ENCODE results near the gene RAB7B. TPM values are rescaled to one million over a fixed set of nuclear protein-coding genes. Genes with fewer than 3 reads are reported as not detected.

The RAB7B gene
- total RNA-seq, 2 experiments from 2014 or later = not detected

DNA sequence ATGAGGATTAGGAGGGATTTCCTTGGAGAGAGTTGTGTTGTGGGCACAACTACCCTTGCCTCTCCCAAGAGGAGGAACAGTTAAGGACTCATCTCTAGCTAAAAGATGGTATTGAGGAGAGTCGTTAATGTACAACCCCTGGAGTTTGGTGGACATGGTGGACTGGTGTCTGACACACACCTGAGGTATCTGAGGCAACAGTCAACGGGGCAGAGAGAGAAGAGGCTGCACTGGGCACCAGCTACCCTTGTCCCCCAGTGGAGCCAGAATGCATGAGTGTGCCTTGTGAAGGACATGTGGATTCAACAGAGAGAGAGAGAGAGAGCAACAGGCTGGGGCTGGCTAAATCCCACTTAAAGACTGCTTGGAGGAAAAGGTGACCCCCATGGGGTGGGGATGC is 13.0 kb downstream of the RAB7B start:
- intact Hi-C loops (cut with micrococcal nuclease) = no loop called here
- Mint-ChIP-seq H3K4me1 (ENCODE audit: low read depth) (no peaks in the 10 kb centered on the region), H3K27me3 (peaks cover 21% of the 10 kb centered on the region), H3K36me3 (no peaks in the 10 kb centered on the region), H3K4me3 (no peak overlapping the region), H3K27ac (no peak overlapping the region), H3K9me3 (no peaks in the 10 kb centered on the region)
- ChIA-PET POLR2A (no interaction called here), CTCF (interaction anchor here (1.0 kb wide), 1 partner anchor 13 kb away, joined by 3 read pairs; no protein-coding TSS in a partner anchor)
- no peak for DNase-seq

DNA sequence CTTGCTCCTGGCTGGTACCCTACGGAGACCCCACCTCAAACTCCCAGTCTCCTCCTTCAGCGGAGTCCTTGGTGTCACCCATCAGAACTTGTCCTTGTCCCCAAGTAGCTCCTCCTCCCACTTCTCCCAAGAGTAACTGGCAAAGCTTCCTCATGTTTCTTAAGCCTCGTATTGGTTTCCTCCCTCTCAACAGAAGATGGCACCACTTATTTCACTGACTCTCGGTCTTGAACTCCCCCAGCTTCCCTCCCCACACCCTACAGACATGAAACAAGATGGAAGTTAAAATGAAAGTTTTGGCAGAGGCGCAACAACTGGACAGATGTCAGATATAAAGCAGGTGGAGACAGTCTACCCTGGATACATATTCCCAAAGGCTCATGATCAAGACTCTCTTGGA is 13.4 kb downstream of the RAB7B start:
- CTCF ChIA-PET = interaction anchor here (1.0 kb wide), 1 partner anchor 12 kb away, joined by 3 read pairs; no protein-coding TSS in a partner anchor
- intact Hi-C loops (cut with micrococcal nuclease) = no loop called here
- no peak for DNase-seq
- Mint-ChIP-seq H3K36me3 (no peaks in the 10 kb centered on the region), H3K4me3 (no peak overlapping the region), H3K27me3 (peaks cover 21% of the 10 kb centered on the region), H3K9me3 (no peaks in the 10 kb centered on the region), H3K4me1 (ENCODE audit: low read depth) (no peaks in the 10 kb centered on the region), H3K27ac (no peak overlapping the region)
- POLR2A ChIA-PET = no interaction called here

DNA sequence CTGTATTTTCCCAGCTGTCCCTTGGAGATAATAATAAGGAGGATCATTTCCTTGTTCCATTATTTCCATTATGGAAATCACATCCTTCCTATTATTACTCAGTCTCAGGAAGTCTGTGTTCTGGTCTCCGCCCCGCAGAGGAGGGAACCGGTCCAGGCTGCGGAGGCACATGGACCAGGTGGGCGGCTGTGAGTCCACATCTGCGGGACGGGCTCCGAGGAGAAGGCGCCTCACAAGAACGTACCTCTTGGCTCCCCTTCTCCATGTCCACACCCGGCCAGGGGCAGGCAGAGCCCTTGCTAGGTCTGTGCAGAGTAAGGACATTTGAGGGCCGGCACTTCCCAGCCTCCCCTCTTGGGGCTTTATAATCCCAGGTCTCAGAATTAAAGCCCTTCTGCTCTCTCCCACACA is 14.6 kb downstream of the RAB7B start:
- H3K27ac Mint-ChIP-seq = no peak overlapping the region
- H3K36me3 Mint-ChIP-seq = no peaks in the 10 kb centered on the region
- CTCF ChIA-PET = interaction anchor here (3.7 to 7.6 kb wide), 2 partner anchors 11 to 117 kb away, joined by 35 to 97 read pairs; no protein-coding TSS in a partner anchor

DNA sequence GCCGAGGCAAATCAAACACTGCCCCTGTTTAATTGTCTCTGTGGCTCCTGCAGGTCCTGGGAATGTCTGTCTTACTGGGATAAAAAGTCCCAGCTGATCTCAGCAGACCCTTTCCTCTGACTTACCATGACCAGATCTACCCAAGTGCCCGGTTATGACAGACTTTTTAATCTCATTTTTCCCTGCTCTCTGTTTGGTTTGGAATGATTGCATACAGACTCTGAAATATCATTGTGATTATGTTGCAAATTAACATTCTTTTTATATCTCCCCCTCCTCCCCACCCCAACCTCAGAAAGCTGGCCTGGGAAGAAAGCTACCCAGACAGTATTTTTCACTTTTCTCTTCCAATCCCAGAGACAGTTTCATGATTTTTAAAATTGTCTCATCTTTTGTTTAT is 16.3 kb downstream of the RAB7B start:
- Mint-ChIP-seq H3K27ac (no peak overlapping the region), H3K9me3 (peaks cover 5% of the 10 kb centered on the region), H3K4me3 (no peak overlapping the region), H3K4me1 (ENCODE audit: low read depth) (no peaks in the 10 kb centered on the region), H3K36me3 (no peaks in the 10 kb centered on the region), H3K27me3 (peaks cover 17% of the 10 kb centered on the region)
- no peak for DNase-seq
- intact Hi-C loops (cut with micrococcal nuclease) = no loop called here
- CTCF ChIA-PET = interaction anchor here (0.7 to 7.6 kb wide), 6 partner anchors 9 to 329 kb away, joined by 3 to 97 read pairs (median 9); no protein-coding TSS in a partner anchor
- POLR2A ChIA-PET = no interaction called here

More for the DNA sequence above, 14.6 kb downstream of the RAB7B start:
- DNase-seq = no peak
- POLR2A ChIA-PET = no interaction called here
- Mint-ChIP-seq H3K27me3 (peaks cover 21% of the 10 kb centered on the region), H3K4me1 (ENCODE audit: low read depth) (no peaks in the 10 kb centered on the region), H3K4me3 (no peak overlapping the region), H3K9me3 (no peaks in the 10 kb centered on the region)
- intact Hi-C loops (cut with micrococcal nuclease) = no loop called here

DNA sequence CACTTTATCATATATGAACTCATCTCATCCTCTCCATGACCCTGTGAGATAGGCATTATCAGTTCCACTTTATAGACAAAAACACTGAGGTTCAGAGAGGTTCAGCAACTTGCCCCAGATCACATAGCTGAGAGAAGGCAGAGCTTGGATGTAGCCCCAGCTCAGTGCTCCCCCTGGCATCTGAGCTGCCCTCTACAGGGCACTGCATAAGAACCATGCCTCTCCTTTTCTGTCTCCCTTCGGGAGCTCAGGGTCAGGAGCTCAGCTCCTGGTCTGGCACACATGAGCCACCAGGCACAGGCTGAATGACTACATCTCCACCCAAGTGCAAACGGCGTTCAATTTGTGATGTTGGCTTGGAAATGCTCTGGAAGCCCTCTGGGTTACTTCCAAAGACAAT is 16.9 kb downstream of the RAB7B start:
- H3K27ac Mint-ChIP-seq = no peak overlapping the region
- no peak for DNase-seq
- peaks cover 14% of the 10 kb centered on the region for H3K27me3 Mint-ChIP-seq
- H3K4me3 Mint-ChIP-seq = no peak overlapping the region
- H3K36me3 Mint-ChIP-seq = no peaks in the 10 kb centered on the region
- intact Hi-C loops (cut with micrococcal nuclease) = no loop called here
- ChIA-PET POLR2A (no interaction called here), CTCF (interaction anchor here (0.7 to 7.6 kb wide), 7 partner anchors 9 to 328 kb away, joined by 3 to 97 read pairs (median 8); no protein-coding TSS in a partner anchor)
- peaks cover 6% of the 10 kb centered on the region for H3K9me3 Mint-ChIP-seq
- H3K4me1 Mint-ChIP-seq (ENCODE audit: low read depth) = no peaks in the 10 kb centered on the region

DNA sequence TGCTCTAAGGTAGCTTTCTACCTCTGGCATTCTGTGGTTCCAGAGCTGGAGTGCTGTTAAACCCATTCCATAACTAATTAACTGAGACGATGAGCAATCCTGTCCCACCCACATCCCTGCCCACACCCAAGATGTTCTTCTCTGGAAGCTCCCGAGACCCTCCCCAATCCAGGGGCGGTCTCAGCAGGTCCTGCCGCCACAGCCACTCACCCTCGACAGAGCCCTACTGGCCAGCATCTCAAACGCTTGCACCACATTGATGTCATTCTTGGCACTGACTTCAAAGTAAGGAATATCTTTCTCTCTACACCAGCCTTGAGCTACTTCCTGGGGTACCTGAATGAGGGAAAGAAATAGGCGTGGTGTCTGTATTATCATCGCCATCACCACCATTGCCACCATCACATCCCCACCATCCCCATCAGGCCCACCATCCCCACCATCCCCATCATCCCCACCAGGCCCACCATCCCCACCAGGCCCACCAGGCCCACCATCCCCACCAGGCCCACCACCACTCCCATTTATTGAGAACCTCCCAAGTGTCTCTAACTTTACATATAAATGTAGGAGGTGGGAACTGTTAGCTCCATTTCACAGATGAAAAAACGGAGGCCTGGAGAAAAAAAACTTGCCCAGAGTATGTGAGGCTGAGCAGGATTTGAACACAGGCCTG is 17.7 kb downstream of the RAB7B start:
- Mint-ChIP-seq H3K4me1 (ENCODE audit: low read depth) (no peaks in the 10 kb centered on the region), H3K27ac (no peak overlapping the region), H3K9me3 (peaks cover 6% of the 10 kb centered on the region), H3K4me3 (no peak overlapping the region), H3K36me3 (no peaks in the 10 kb centered on the region), H3K27me3 (peaks cover 9% of the 10 kb centered on the region)
- CTCF ChIA-PET = interaction anchor here (1.7 to 7.6 kb wide), 6 partner anchors 8 to 327 kb away, joined by 5 to 97 read pairs (median 12); no protein-coding TSS in a partner anchor
- POLR2A ChIA-PET = no interaction called here
- intact Hi-C loops (cut with micrococcal nuclease) = no loop called here
- DNase-seq = no peak

DNA sequence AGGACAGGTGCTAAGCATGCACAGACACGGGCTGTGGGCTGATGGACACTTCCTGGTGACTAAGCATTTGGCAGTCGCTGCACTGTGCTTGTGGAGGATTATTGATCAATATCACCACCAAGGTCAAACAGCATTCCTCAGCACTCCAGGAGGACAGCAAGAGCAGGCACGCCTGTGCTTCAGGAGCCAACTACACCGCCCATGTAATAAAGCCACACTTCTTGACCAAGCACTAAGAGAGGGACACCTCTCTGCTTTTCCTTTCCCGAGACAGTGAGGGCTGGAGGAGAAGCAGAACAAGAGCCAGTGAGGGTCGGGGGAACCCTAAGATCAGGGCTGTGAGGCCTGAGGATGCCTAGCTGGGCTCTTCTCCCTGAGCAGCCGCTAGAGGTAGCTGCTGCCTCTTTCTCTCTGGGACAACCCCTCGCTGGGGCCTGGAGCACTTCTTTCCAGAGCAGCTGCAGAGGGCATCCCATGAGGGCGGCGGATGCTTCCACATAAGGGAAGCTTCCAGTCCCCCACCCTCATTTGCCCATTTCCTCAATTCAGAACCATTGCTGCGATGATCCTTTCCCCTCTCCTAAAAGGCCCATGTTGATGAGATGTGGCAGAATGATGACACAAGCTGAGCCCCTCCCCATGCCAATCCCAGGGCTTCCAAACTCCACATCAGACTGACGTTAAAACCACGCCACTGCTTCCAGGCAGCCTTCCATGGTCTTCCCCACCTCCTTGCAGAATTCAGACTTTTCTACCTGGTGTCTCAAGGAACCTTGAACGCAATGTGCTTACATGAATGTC is 19.1 kb downstream of the RAB7B start:
- DNase-seq = peak; percentile 42
- intact Hi-C loops (cut with micrococcal nuclease) = loop anchor here (1.0 kb wide), 2 partner anchors 46 to 122 kb away; no protein-coding TSS in a partner anchor
- Mint-ChIP-seq H3K27me3 (peaks cover 1% of the 10 kb centered on the region), H3K9me3 (peaks cover 6% of the 10 kb centered on the region), H3K4me1 (ENCODE audit: low read depth) (no peaks in the 10 kb centered on the region), H3K36me3 (no peaks in the 10 kb centered on the region), H3K4me3 (no peak overlapping the region), H3K27ac (no peak overlapping the region)
- POLR2A ChIA-PET = interaction anchor here (1.1 kb wide), 1 partner anchor 122 kb away, joined by 3 read pairs; no protein-coding TSS in a partner anchor
- CTCF ChIA-PET = interaction anchor here (0.7 to 7.6 kb wide), 11 partner anchors 10 to 326 kb away, joined by 3 to 97 read pairs (median 3); no protein-coding TSS in a partner anchor

DNA sequence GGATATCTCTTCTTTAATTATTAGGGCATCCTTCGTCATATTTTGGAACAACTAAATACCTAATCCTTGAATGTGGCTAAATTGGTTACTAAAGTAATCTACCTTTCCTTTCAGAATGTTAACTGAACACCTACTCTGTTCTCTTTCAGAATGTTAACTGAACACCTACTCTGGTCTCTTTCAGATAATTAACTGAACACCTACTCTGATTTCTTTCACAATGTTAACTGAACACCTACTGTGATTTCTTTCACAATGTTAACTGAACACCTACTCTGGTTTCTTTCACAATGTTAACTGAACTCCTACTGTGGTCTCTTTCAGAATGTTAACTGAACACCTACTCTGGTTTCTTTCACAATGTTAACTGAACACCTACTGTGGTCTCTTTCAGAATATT is 21.9 kb downstream of the RAB7B start:
- peaks cover 6% of the 10 kb centered on the region for H3K9me3 Mint-ChIP-seq
- no peaks in the 10 kb centered on the region for H3K4me1 Mint-ChIP-seq (ENCODE audit: low read depth)
- ChIA-PET CTCF (interaction anchor here (5.7 to 7.6 kb wide), 3 partner anchors 62 to 190 kb away, joined by 97 to 248 read pairs (median 230); no protein-coding TSS in a partner anchor), POLR2A (no interaction called here)
- H3K27ac Mint-ChIP-seq = no peak overlapping the region
- H3K36me3 Mint-ChIP-seq = no peaks in the 10 kb centered on the region
- peaks cover 2% of the 10 kb centered on the region for H3K27me3 Mint-ChIP-seq
- DNase-seq = no peak
- no peak overlapping the region for H3K4me3 Mint-ChIP-seq
- intact Hi-C loops (cut with micrococcal nuclease) = no loop called here

DNA sequence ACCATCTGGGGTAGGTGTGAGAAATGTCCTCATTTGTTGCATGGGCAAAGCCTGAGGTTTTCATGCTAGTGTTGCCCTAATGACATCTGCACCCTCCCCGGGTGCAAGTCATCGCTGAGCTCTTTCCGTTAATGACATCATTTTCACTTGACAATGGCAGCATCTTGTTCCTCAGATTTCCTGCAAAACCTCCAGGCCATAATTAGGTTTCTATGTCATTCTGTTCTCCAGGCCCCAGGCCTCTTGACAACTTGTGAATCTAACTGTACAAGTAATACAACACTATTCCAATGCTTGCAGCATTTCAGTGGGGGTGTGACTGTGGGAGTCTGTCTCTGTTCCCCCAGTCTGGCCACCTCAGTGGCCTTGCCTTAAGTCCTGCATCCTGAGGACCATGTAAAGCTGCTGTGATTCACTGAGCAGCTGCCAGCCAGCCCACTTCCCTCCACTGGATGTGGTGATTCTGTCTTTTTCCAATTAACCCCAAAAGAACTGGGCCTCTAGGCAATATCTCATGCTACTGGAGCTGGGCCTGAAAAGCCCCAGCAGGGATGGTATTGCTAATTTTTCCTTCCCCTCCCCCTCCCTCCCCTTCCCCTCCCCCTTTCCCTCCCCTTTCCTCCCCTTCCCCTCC is 22.8 kb downstream of the RAB7B start:
- intact Hi-C loops (cut with micrococcal nuclease) = no loop called here
- ChIA-PET CTCF (interaction anchor here (1.0 to 6.3 kb wide), 4 partner anchors 11 to 321 kb away, joined by 3 to 248 read pairs (median 177); no protein-coding TSS in a partner anchor), POLR2A (no interaction called here)
- H3K27ac Mint-ChIP-seq = no peak overlapping the region
- no peak for DNase-seq
- H3K4me1 Mint-ChIP-seq (ENCODE audit: low read depth) = no peaks in the 10 kb centered on the region
- peaks cover 2% of the 10 kb centered on the region for H3K27me3 Mint-ChIP-seq
- no peak overlapping the region for H3K4me3 Mint-ChIP-seq
- H3K36me3 Mint-ChIP-seq = no peaks in the 10 kb centered on the region
- peaks cover 6% of the 10 kb centered on the region for H3K9me3 Mint-ChIP-seq

DNA sequence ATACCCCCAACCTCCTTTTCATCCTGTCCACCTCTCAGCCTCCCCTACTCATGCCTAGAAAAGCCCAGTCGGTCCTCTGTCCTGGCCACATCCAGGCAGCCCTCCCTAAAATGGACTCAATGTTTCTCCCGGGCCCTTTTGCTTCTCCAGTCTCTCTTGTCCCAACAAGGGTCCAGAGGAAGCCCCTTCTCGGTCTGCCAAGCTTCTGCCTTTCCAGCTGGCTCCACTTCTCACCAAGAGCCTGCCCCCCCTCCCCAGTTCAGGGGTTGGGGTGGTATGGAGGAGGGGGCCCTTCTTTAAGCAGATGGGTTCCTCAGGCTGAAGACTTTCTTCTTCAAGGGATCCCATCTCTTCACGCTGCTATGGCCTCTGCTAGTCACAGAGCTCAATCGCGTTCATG is 23.9 kb downstream of the RAB7B start:
- H3K9me3 Mint-ChIP-seq = peaks cover 6% of the 10 kb centered on the region
- H3K27ac Mint-ChIP-seq = no peak overlapping the region
- POLR2A ChIA-PET = no interaction called here
- CTCF ChIA-PET = interaction anchor here (0.6 to 6.3 kb wide), 8 partner anchors 12 to 320 kb away, joined by 3 to 248 read pairs (median 34); no protein-coding TSS in a partner anchor
- no peaks in the 10 kb centered on the region for H3K4me1 Mint-ChIP-seq (ENCODE audit: low read depth)
- peaks cover 2% of the 10 kb centered on the region for H3K27me3 Mint-ChIP-seq
- intact Hi-C loops (cut with micrococcal nuclease) = no loop called here
- no peak overlapping the region for H3K4me3 Mint-ChIP-seq
- DNase-seq = no peak
- no peaks in the 10 kb centered on the region for H3K36me3 Mint-ChIP-seq

DNA sequence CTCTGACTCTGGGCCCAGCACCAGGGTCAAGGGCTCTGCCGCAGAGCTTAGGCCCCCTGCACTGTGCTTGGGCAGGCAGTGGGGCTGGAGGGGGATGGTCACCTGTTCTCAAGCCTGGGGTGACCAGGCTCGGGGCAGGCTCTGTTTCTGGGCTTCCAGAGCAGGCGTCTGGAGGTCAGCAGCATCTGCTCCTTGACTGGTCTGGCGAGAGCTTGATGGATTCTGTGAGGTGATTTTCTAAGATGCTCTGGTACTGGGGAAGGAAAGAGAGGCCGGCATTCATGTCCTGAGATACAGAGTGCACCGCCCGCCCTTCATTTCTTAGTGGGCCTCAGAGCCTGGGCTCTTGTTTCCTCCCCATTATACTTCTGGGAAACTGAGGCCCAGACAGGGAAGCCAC is 24.5 kb downstream of the RAB7B start:
- peaks cover 6% of the 10 kb centered on the region for H3K9me3 Mint-ChIP-seq
- no peak overlapping the region for H3K27ac Mint-ChIP-seq
- H3K4me3 Mint-ChIP-seq = no peak overlapping the region
- intact Hi-C loops (cut with micrococcal nuclease) = no loop called here
- no peak for DNase-seq
- H3K27me3 Mint-ChIP-seq = peaks cover 2% of the 10 kb centered on the region
- POLR2A ChIA-PET = no interaction called here
- no peaks in the 10 kb centered on the region for H3K4me1 Mint-ChIP-seq (ENCODE audit: low read depth)
- H3K36me3 Mint-ChIP-seq = no peaks in the 10 kb centered on the region
- CTCF ChIA-PET = interaction anchor here (1.3 to 6.3 kb wide), 12 partner anchors 8 to 319 kb away, joined by 3 to 248 read pairs (median 34); no protein-coding TSS in a partner anchor
